HG03378 (cell line): Measurements from ENCODE around the gene RERE.

Experiments
- ATAC-seq: cut with Tn5 transposase; IDR thresholded peaks from one replicate; pipeline ENCODE4 v1.9.1; 2021; ENCODE audit warnings: mild to moderate bottlenecking, moderate library complexity; ENCODE audit not compliant: unreplicated experiment

The RERE gene

GRCh38 chr1:8324176-8324810 is 493.1 kb downstream of the RERE start:
- ATAC-seq: no peak

- no peak for ATAC-seq
Measured at GRCh38 chr1:8323706-8324105, 493.7 kb downstream of the RERE start.

- no peak for ATAC-seq
Measured at GRCh38 chr1:8321612-8322011, 495.8 kb downstream of the RERE start.

GRCh38 chr1:8318436-8318835 is 499.0 kb downstream of the RERE start:
- no peak for ATAC-seq

- ATAC-seq: no peak
Measured at GRCh38 chr1:8317647-8318381, 499.6 kb downstream of the RERE start, which contains the start of gene SLC45A1. Gene SLC45A1, plus strand, starts transcription at chr1:8318114. Its CDS starts 6,216 bp downstream, at chr1:8324330.

- no peak for ATAC-seq
Measured at GRCh38 chr1:8315573-8316475, 501.6 kb downstream of the RERE start.

- no peak for ATAC-seq
Measured at GRCh38 chr1:8314346-8315280, 502.8 kb downstream of the RERE start.

GRCh38 chr1:8313231-8313630 is 504.2 kb downstream of the RERE start:
- ATAC-seq: no peak

- ATAC-seq: no peak
Measured at GRCh38 chr1:8312235-8313218, 504.9 kb downstream of the RERE start.

- ATAC-seq: no peak
Measured at GRCh38 chr1:8311068-8311718, 506.2 kb downstream of the RERE start.

GRCh38 chr1:8307628-8308027 is 509.8 kb downstream of the RERE start:
- no peak for ATAC-seq

GRCh38 chr1:8303876-8304275 is 513.6 kb downstream of the RERE start:
- no peak for ATAC-seq

GRCh38 chr1:8303141-8303540 is 514.3 kb downstream of the RERE start:
- ATAC-seq: no peak
